ENCODE data around the gene SMIM27. TPM values are rescaled to one million over a fixed set of nuclear protein-coding genes. Genes with fewer than 3 reads are reported as not detected.

The SMIM27 gene
- total and polyA plus RNA-seq, 2 of the 13 experiments (the other 11 are each of a cell fraction or from before 2014, with no cell fraction given): 17.9 to 19.0 TPM

DNA sequence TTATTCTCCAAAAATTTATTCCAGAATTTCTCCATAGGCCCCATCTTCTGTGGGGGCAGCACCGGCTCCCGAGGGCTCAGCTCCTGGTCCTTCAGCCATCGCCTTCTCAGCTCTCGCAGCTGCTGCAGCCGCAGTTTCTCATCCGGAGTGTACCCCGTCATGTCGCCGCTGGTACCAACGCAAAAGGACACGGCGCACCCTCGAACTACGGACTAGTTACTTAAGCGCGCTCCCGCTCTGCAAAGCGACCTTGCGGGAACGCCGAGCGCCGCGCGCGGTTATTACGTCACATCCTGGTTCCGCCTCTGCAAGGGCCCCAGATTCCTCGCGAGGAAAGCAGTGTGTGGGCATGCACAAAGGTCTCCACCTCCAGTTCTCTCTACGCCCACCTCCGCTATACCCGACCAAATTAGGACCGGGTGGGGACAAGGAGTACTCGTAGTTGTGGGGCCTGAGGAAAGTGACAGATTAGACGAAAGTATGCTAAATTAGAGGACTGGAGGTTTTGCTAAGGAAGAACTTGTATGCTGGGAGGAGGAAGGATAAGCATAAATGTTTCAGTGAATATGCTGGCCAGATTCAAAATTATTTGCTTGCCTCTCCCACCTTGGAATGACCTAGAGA lies 20.9 kb downstream of the SMIM27 start, which contains the start of gene NDUFB6 (continued):
- TF ChIP-seq ZNF552 (CRISPR knock-in tag; IDR thresholded peaks at IDR 0.05; ENCODE audit: borderline replicate concordance): 0 out of 2 replicates have a peak, but pooled peaks have one; percentile 20
- no peak for TF ChIP-seq MIER2 (CRISPR knock-in tag; IDR thresholded peaks at IDR 0.05)
- TF ChIP-seq USF2 (IDR thresholded peaks at IDR 0.05; ENCODE audit: low read depth, low read length): no peak
- peak; percentile 29; the same call in 1 of the 2 replicates for TF ChIP-seq USF2 (CRISPR knock-in tag; IDR thresholded peaks at IDR 0.05; ENCODE audit: borderline replicate concordance)
- TF ChIP-seq NRL (CRISPR knock-in tag; IDR thresholded peaks at IDR 0.05; ENCODE audit: borderline replicate concordance): peak; percentile 55; the same call in 1 of the 2 replicates
- no peak; the same call in 1 of the 2 replicates for TF ChIP-seq NR2F6 (IDR thresholded peaks at IDR 0.05)
- 0 out of 2 replicates have a peak, but pooled peaks have one; percentile 43 for TF ChIP-seq NR2F6 (CRISPR knock-in tag; IDR thresholded peaks at IDR 0.05)
- peak; percentile 64 for TF ChIP-seq SRF (IDR thresholded peaks at IDR 0.05; ENCODE audit: low read depth, low read length)
- TF ChIP-seq FLYWCH1 (CRISPR knock-in tag; IDR thresholded peaks at IDR 0.05): no peak
- TF ChIP-seq MLXIP (CRISPR knock-in tag; IDR thresholded peaks at IDR 0.05; ENCODE audit: borderline replicate concordance): no peak
- TF ChIP-seq MYNN (CRISPR knock-in tag; IDR thresholded peaks at IDR 0.05; ENCODE audit: low read depth): no peak
- TF ChIP-seq ASH2L (IDR thresholded peaks at IDR 0.05; ENCODE audit: insufficient read length, low read depth, low read length): peak; percentile 95
- TF ChIP-seq ZNF331 (CRISPR knock-in tag; IDR thresholded peaks at IDR 0.05): 0 out of 2 replicates have a peak, but pooled peaks have one; percentile 34
- TF ChIP-seq ATF7 (IDR thresholded peaks at IDR 0.05): peak; percentile 72
- TF ChIP-seq ATF7 (CRISPR knock-in tag; IDR thresholded peaks at IDR 0.05): peak; percentile 81
- no peak for TF ChIP-seq ZNF569 (CRISPR knock-in tag; IDR thresholded peaks at IDR 0.05; ENCODE audit: borderline replicate concordance)
- peak; percentile 49; the same call in 1 of the 2 replicates for TF ChIP-seq ZNF124 (CRISPR knock-in tag; IDR thresholded peaks at IDR 0.05)
- peak; percentile 69; the same call in 1 of the 2 replicates for TF ChIP-seq ZNF543 (CRISPR knock-in tag; IDR thresholded peaks at IDR 0.05)
- TF ChIP-seq ZNF280D (CRISPR knock-in tag; IDR thresholded peaks at IDR 0.05): peak; percentile 77
- peak; percentile 21; the same call in 1 of the 2 replicates for TF ChIP-seq NFYB (CRISPR knock-in tag; IDR thresholded peaks at IDR 0.05)
- TF ChIP-seq TARDBP (CRISPR knock-in tag; IDR thresholded peaks at IDR 0.05): peak; percentile 62; the same call in 1 of the 2 replicates
- peak; percentile 79 for TF ChIP-seq TAF1 (CRISPR knock-in tag; IDR thresholded peaks at IDR 0.05)
- peak; percentile 44; the same call in 1 of the 2 replicates for TF ChIP-seq HOXA5 (CRISPR knock-in tag; IDR thresholded peaks at IDR 0.05)

Data from HepG2 (cell line).